GM18867 (cell line): ENCODE results near the gene RBKS.

ENCODE experiments used
- ATAC-seq: cut with Tn5 transposase; IDR thresholded peaks from one replicate; pipeline ENCODE4 v1.9.1; 2021; ENCODE audit warnings: mild to moderate bottlenecking, moderate library complexity; ENCODE audit not compliant: unreplicated experiment

RBKS gene

DNA sequence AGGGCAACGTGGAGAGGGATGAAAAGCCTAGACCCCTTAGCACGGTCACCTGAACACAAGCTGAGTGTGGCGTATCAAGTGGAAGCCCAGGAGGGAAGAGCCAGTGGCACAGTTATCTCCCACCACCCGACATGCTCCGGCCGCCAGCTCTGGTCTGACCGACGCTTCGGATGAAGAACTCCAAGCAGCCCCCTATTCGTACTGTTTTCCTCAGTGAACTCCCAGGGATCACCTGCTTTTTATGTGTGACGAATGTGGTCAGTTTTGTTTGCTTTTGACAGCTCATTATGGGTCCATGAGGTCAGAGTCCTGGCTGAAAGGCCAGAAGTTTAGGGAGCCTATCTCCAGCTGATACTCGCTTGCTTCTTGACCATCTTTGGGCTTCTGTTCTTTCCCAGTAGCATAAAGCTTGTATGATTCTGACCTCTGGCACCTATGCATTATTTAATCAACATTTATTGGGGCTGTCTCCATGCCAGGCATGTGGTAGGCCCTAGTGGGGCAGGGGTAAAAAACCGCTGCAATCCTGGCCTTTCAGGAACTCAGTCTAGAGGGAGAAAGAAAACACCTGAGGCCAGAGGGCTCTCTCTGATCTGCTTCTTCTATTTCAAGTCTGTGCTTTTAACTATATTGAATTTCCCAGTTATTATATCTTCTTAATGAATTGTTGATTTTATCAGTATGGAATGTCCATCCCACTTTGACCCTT is 151.7 kb downstream of the RBKS start:
- ATAC-seq = no peak

DNA sequence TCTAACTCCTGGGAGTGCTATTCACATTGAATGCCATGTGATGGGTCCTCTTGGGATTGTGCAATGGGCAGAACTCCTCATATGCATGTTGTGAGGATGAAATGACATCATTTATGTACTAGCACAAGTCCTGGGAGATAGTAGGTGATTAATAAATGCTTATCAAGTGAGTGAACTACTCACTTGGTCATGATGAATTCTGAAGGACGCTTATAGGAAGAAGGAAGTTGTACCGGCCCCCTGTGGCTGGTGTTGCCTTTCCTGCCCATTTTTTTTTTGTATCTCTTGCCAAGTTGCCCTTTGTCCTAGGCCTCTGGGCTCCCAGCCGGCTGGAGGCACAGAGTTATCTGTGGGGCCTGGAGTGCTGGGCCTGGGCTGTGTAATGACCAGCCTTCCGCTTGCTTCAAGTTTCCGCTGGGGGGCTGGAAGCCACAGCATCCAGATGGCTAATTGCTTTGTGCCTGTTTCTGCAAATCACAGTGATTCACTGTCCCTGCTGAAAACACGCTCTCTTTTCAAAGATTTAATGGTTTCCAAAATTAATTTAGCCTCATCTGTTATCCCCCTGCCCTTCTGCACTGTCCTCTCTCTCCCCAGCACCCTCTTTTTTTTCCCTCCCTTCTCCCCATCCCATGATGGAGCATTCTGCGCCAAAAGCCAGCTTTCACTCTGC is 152.4 kb downstream of the RBKS start:
- no peak for ATAC-seq

DNA sequence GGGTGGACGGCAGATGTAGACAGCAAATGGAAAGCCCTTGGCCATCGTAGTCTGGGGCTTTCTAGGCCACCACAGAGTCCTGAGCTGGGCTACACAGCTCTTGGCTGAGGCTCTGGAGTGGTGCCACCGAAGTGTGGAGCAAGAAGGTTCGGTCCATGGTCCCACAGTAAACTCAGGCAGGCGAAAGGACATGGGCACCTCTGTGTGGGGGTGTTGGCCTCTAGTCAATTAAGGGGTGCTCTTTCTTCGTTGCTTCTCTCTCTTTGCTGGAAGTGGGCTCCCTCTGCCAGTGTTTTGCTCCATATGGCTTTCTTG is 153.3 kb downstream of the RBKS start:
- ATAC-seq = no peak

DNA sequence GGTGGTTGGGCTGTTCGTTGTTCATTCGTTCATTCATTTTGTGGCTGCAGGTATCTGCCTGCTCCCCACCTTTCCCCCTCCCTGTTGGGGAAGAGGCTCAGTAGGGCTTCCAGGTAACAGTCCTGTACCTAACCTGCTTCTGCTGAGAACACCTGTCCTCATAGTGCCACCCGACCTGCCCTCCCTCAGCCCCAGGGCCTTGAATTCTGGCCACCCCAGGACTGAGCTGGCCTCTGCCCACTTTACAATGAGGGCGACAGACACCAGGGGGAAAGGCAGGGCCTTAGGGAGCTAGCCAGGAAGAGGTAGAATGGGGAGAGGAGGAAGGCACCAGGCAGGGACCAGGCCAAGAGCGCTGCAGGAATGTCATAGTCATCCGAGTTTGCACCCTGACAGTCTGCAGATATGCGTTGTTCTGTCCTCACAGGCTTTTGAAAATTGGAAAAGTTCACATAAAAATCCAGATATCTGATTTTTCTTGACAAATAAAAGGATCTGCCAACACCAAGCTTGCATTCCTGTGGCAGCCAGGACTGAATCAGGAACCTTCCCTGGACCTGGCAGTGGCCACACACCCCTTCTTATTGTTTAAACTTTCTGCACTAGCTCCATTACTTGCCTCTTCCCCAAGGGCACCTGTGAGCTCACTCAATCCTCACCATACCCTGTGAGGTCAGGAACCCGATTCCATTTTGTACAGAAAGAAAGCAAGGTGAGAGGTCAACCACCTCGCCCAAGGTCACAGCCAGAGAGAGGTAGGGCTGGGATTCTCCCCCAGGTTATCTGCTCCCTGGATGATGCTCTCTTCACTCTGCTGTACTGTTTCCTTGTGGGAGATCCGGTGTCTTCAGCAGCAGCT is 153.9 kb downstream of the RBKS start:
- ATAC-seq = no peak

DNA sequence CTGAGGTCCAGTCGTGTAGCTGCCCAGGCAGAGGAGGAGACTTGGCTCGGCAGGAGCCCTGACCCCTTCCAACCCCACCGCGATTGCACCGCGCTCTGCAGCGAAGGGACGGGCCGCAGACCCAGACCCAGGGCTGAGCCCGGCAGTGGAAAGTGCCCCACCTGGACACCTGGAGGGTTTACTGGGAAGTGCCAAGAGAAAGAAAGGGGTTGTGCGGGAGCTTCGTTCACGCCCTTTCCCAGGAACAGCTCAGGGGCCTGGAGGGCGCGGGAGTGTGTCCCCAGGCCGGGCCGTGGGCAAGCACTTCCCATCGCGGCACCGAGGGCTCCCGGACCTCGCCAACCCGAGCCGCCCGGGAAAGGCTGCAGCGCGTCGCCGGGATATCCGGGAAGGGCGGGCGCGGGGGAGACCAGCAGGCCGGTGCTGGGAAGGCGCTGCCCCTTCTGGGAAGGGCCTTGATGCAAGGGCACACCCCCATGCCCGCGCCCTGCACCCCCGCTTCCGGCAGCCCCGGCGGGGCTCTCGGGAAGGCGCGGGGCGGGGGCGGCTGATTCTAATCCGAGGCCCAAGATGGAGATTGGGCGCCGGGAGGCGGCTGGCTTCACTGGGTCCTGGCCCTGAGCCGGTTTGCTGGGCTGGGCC is 154.8 kb downstream of the RBKS start:
- ATAC-seq = no peak

DNA sequence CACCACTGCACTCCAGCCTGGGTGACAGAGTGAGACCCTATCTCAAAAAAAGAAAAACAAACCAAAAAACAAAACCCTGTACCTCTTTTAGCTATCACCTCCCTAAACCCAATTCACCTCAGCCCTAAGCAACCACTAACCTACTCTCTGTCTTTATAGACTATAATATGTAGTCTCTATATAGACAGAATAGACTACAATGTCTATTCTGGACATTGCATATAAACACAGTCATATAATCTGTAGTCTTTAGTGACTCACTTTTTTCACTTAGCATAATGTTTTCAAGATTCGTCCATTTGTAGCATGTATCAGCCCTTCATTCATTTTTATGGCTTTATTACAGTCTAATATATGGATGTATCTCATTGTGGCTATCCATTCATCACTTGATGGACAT is 155.9 kb downstream of the RBKS start:
- ATAC-seq = no peak
